ENCODE data around the gene WDR7. TPM values are rescaled to one million over a fixed set of nuclear protein-coding genes. Genes with fewer than 3 reads are reported as not detected.

Gene WDR7
- total RNA-seq, 2 experiments from 2014 or later, result 16.0 to 19.0 TPM

- Mint-ChIP-seq H3K4me3 (no peak overlapping the region), H3K9me3 (peaks cover 3% of the 10 kb centered on the region), H3K27me3 (no peaks in the 10 kb centered on the region), H3K36me3 (ENCODE audit: low read depth) (peaks cover 6% of the 10 kb centered on the region), H3K27ac (no peak overlapping the region), H3K4me1 (ENCODE audit: low read depth) (no peaks in the 10 kb centered on the region)
- POLR2A ChIA-PET, result no interaction called here
- CTCF ChIA-PET, result no interaction called here
- no peak for ATAC-seq
- intact Hi-C loops (cut with micrococcal nuclease), result no loop called here
- no peak for TF ChIP-seq CTCF (IDR thresholded peaks at IDR 0.05)
- no peak for DNase-seq
These were observed 190.7 kb downstream of the WDR7 start for GRCh38 chr18:56841836-56842235.

GRCh38 chr18:56843241-56843640 is 192.1 kb downstream of the WDR7 start:
- intact Hi-C loops (cut with micrococcal nuclease), result no loop called here
- no peak for TF ChIP-seq CTCF (IDR thresholded peaks at IDR 0.05)
- ChIA-PET CTCF (interaction anchor here (1.3 kb wide), 1 partner anchor 26 kb away, joined by 4 read pairs; no protein-coding TSS in a partner anchor), POLR2A (no interaction called here)
- no peak for ATAC-seq
- H3K4me3 Mint-ChIP-seq, result no peak overlapping the region
- peaks cover 17% of the 10 kb centered on the region for H3K36me3 Mint-ChIP-seq (ENCODE audit: low read depth)
- no peaks in the 10 kb centered on the region for H3K4me1 Mint-ChIP-seq (ENCODE audit: low read depth)
- peaks cover 9% of the 10 kb centered on the region for H3K9me3 Mint-ChIP-seq
- no peaks in the 10 kb centered on the region for H3K27me3 Mint-ChIP-seq
- no peak overlapping the region for H3K27ac Mint-ChIP-seq
- DNase-seq, result no peak

GRCh38 chr18:56844556-56844955 is 193.4 kb downstream of the WDR7 start:
- intact Hi-C loops (cut with micrococcal nuclease), result no loop called here
- CTCF ChIA-PET, result no interaction called here
- no peak for TF ChIP-seq CTCF (IDR thresholded peaks at IDR 0.05)
- ATAC-seq (no peak), DNase-seq (no peak)
- no peaks in the 10 kb centered on the region for H3K4me1 Mint-ChIP-seq (ENCODE audit: low read depth)
- peaks cover 11% of the 10 kb centered on the region for H3K9me3 Mint-ChIP-seq
- H3K36me3 Mint-ChIP-seq (ENCODE audit: low read depth), result peaks cover 25% of the 10 kb centered on the region
- no peak overlapping the region for H3K4me3 Mint-ChIP-seq
- H3K27ac Mint-ChIP-seq, result no peak overlapping the region
- no peaks in the 10 kb centered on the region for H3K27me3 Mint-ChIP-seq
- POLR2A ChIA-PET, result no interaction called here

GRCh38 chr18:56851774-56852173 is 200.6 kb downstream of the WDR7 start:
- intact Hi-C loops (cut with micrococcal nuclease), result no loop called here
- Mint-ChIP-seq H3K36me3 (ENCODE audit: low read depth) (peaks cover 20% of the 10 kb centered on the region), H3K9me3 (peaks cover 9% of the 10 kb centered on the region), H3K4me1 (ENCODE audit: low read depth) (peaks cover 5% of the 10 kb centered on the region), H3K27me3 (no peaks in the 10 kb centered on the region), H3K4me3 (no peak overlapping the region), H3K27ac (no peak overlapping the region)
- ChIA-PET CTCF (interaction anchor here (0.9 kb wide), 1 partner anchor 17 kb away, joined by 4 read pairs; no protein-coding TSS in a partner anchor), POLR2A (no interaction called here)
- no peak for DNase-seq
- no peak for ATAC-seq
- no peak for TF ChIP-seq CTCF (IDR thresholded peaks at IDR 0.05)

GRCh38 chr18:56853961-56854360 is 202.8 kb downstream of the WDR7 start:
- CTCF ChIA-PET, result interaction anchor here (1.0 kb wide), 1 partner anchor 15 kb away, joined by 3 read pairs; no protein-coding TSS in a partner anchor
- H3K4me3 Mint-ChIP-seq, result no peak overlapping the region
- peaks cover under 1% of the 10 kb centered on the region for H3K9me3 Mint-ChIP-seq
- DNase-seq (no peak), ATAC-seq (no peak)
- H3K27ac Mint-ChIP-seq, result no peak overlapping the region
- peaks cover 5% of the 10 kb centered on the region for H3K4me1 Mint-ChIP-seq (ENCODE audit: low read depth)
- no peak for TF ChIP-seq CTCF (IDR thresholded peaks at IDR 0.05)
- POLR2A ChIA-PET, result no interaction called here
- H3K27me3 Mint-ChIP-seq, result no peaks in the 10 kb centered on the region
- peaks cover 1% of the 10 kb centered on the region for H3K36me3 Mint-ChIP-seq (ENCODE audit: low read depth)
- intact Hi-C loops (cut with micrococcal nuclease), result no loop called here

Measured in activated CD8-positive, alpha-beta T cell treated with anti-CD3 and anti-CD28 coated beads for 36 hours (primary cell).